NCI-H524 treated with DMSO at 0.1 percent for 48 hours (cell line): ENCODE results near the gene SYT7.

Experiments
- DNase-seq: peaks from one replicate; lab custom pipeline; 2025; lab: John Stamatoyannopoulos, UW

The SYT7 gene

GRCh38 chr11:61553373-61554171, 27.3 kb downstream of the SYT7 start:
- DNase-seq, result peak; percentile 35

- no peak for DNase-seq
Measured at GRCh38 chr11:61552108-61552635, 28.7 kb downstream of the SYT7 start.

- DNase-seq, result no peak
Measured at GRCh38 chr11:61551634-61552033, 29.2 kb downstream of the SYT7 start.

GRCh38 chr11:61550665-61551227, 30.1 kb downstream of the SYT7 start:
- DNase-seq, result no peak

- no peak for DNase-seq
Measured at GRCh38 chr11:61549662-61550568, 31.0 kb downstream of the SYT7 start.

DNA sequence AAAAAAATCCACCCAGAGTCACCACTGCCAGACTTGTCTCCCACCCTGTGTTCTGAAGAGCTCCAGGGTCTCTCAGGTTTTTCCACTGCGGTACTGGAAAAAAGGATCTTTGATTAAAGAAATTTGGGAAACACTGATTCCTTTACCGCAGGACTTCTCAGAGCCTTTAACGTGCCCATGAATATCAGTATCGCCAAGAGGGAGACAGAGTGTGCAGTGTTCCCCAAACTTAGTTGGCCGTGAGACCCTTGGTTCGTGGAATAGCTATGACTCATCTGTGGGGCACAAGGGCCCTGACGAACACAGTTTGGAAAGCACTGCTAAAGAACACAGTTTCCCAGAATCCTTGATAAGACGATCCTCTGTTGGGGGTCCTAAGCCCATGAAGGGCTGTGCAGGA, 31.7 kb downstream of the SYT7 start:
- DNase-seq, result no peak

DNA sequence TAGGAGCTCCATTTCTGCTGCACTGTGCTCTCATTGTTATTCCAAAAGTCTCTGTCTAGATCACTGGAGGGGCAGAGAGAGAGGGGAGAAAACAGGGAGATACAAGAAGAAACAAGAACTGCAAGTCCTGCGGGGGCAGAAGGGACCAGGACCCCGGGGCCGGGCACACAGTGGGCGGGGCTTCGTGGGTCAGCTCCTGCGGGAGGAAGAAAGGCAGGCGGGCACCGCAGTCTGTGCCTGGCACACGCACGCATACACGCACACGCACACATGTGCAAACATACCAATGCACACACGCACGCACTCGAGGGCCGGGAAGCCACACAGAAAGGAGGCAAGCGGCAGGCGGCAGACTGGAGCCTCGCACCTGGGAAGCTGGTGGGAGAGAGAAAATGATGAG, 33.6 kb downstream of the SYT7 start:
- DNase-seq, result no peak

- no peak for DNase-seq
Measured at GRCh38 chr11:61546663-61547062, 34.2 kb downstream of the SYT7 start.

- DNase-seq, result no peak
Measured at GRCh38 chr11:61545921-61546320, 35.0 kb downstream of the SYT7 start.

DNA sequence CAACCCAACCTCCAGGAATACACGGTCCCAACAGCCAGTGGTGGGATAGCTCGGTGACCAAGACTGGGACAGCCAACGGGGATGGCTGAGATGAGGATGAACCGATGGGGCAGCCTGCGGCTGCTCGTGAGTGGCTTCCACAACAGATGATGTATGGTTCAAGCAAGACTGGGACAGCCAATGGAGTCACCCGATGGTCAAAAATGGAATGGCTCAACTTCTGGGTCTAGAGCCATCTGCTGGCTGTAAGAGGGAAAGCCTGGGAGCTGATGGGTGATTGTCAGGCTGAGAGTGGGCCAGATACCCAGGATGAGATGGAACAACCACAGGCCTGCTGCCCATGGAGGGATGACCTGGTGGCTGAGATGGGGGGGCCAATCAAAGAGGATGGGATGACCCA, 35.5 kb downstream of the SYT7 start:
- no peak for DNase-seq

- DNase-seq, result no peak
Measured at GRCh38 chr11:61544466-61544865, 36.4 kb downstream of the SYT7 start.

DNA sequence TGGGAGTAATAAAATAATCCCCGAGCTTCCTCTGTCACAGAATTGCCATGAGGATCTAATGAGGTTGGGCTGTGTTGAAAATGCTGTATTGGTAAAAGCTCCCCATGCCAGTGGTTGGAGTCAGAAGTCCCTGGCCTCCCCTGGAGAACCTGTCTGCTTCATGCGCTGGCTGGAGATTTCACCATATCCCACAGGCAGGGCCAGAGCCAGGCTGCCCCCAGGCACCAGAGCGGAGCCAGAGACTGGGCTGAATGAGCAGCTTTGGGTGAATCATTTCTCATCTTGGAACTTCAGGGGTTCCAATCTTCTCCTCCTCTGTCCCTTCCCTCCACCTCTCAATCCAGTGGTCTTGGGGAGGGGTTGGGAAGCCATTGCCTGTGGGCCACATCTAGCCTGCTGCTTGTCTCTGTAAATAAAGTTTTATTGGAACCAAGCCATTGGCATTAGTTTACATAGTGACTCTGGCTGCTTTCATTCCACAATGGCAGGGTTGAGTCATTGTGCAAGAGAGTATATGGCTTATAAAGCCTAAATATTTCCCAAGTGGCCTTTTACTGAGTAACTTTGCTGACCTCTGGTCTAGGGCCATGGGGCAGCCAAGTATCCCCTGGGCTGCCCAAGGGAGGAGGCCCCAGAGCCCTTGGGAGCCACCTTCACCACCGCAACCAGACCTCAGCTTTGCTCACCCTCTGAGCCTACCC, 37.1 kb downstream of the SYT7 start:
- no peak for DNase-seq

GRCh38 chr11:61542705-61543104, 38.2 kb downstream of the SYT7 start:
- DNase-seq, result no peak

GRCh38 chr11:61542024-61542461, 38.8 kb downstream of the SYT7 start:
- no peak for DNase-seq

DNA sequence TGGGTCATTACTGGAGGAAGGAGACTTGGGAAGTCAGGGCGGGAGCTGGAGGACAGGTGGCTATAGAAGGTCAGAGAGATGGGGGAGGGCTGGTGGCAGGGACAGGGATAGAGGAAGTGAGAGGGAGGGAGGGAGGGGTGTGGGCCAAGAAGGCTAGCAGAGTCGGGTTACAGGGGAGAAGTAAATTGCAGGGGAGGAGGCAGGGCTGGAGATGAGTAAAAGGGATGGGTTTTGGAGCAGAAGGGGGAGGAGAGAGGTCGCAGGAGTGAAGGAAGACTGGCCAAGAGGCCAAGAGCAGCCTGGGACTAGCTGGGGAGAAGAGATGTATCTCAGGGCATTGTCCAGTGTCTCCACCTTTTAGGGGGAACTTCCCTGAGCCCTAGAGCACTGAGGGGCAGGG, 39.3 kb downstream of the SYT7 start:
- no peak for DNase-seq

DNA sequence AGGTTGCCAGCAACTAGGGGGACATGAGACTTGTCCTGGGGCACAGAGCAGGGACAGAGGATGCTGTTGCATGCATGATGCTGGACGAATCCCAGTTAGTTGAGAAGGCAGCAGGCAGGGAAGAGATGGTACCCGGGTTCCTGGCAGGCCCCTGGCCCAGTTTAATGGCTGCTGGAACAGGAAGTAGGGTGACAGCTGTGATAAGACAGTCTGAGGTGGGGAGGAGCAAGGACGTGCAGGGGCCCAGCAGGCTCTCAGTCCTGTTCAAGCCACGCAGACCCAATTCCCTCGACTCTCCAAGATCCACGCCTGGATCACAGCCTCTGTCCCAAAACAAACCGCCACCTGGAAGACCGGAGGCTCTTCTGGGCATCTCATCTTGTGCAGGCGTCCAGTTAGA, 40.3 kb downstream of the SYT7 start:
- DNase-seq, result no peak

GRCh38 chr11:61539831-61540357, 41.0 kb downstream of the SYT7 start:
- DNase-seq, result no peak

DNA sequence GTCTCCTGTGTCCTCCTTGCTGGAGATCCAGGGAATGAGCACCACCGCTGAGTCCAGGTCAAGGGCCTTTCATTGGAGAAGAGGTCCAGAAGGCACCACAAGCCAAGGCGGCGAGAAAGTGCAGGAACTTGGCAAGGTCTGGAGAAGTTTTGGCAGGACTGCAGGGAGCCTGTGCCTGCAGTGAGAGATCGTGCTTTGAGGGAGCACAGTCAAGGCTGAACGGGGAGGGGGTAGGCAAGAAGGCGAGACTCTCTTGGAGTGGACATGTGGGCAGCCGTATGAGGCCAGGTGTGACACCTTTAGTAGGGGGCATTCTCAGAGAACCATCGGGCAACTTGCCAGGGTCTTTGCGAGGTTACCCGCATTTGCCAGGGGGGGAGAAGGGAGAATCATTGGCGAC, 41.9 kb downstream of the SYT7 start:
- DNase-seq, result no peak

DNA sequence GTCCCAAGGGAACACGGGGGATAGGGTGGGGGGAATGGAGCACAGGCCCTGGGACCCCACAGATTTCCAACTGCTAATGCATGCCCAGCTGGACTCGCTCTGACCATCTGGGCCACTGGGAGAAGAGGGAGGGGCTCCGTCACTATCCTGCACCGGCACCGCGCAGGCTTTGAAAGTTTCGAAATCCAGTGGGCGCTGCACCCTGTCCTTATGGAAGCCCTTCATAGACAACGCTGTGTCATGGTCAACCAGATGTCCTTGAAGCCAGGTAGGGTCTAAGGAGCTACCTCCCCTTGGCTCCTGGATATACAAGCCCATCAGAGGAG, 42.3 kb downstream of the SYT7 start:
- no peak for DNase-seq

- DNase-seq, result no peak
Measured at GRCh38 chr11:61537326-61537725, 43.5 kb downstream of the SYT7 start.

DNA sequence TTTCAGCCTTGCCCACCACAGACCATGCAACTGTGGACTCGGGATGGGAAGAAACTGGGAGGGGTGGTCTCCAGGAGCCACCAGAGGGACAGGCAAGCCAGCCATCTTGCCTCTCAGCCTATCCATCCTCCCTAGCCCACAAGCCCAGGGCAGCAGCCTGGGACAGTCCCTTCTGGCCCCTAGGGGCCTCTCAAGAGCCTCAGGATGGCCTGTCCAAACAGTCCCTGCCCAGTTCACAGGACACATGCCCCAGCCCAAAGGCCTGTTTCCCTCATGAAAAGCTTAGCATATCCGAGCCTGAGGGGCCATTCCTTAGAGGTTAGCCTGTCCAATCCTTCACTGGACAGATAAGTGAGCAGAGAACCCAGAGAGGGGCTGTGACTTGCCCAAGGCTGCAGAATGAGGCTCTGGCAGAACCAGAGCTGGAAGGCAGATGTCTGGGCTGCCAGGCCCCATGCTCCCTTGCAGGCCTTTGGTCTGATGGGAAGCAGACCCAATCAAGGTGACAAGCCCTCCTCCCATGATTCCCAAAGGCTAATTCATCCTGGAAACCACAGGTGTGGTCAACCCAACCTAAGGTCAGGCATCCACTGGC, 44.1 kb downstream of the SYT7 start:
- no peak for DNase-seq
